CD4-positive, alpha-beta memory T cell (primary cell): ENCODE data around the gene PMF1. TPM values are rescaled to one million over a fixed set of nuclear protein-coding genes. Genes with fewer than 3 reads are reported as not detected.
A peak's percentile ranks its signal among the peaks of the same experiment; 100 is the strongest.
"Not testable (repeated sequence)": the region's sequence is repeated elsewhere in the genome, so short reads cannot be mapped to it uniquely, and the experiment has no call there.

ENCODE experiments used
- CTCF ChIA-PET: fragments of 350-600 bp; sonication (Branson Sonifier 250); formaldehyde crosslinking; loops from one replicate; lab custom pipeline; 2021; ENCODE audit warnings: inconsistent platforms; ENCODE audit not compliant: partially characterized antibody; lab: Charles Lee
- POLR2A ChIA-PET: fragments of 350-600 bp; sonication (Branson Sonifier 250); formaldehyde crosslinking; loops from one replicate; lab custom pipeline; 2021; ENCODE audit not compliant: partially characterized antibody; lab: Charles Lee
- DNase-seq, 5 donors: peaks; one replicate each; pipeline versions ENCODE4 v3.0.0 to v3.0.0-alpha.2; 2020 to 2022; ENCODE audit warnings: mixed read lengths in 1 of 5
- H3K27ac ChIP-seq: one replicate; pipeline ENCODE4 v1.7.0; 2013; ENCODE audit warnings: low read depth, low read length
- H3K27me3 ChIP-seq: 2 replicates; pipeline ENCODE4 v1.7.0; 2013; ENCODE audit warnings: mild to moderate bottlenecking, low read length, moderate library complexity; ENCODE audit not compliant: insufficient read depth
- H3K36me3 ChIP-seq: 2 replicates; pipeline ENCODE4 v1.7.0; 2013; ENCODE audit warnings: mild to moderate bottlenecking, low read length, moderate library complexity; ENCODE audit not compliant: insufficient read depth
- H3K4me1 ChIP-seq: 2 replicates; pipeline ENCODE4 v1.7.0; 2013; ENCODE audit warnings: mild to moderate bottlenecking, low read length, moderate library complexity; ENCODE audit not compliant: insufficient read depth
- H3K4me3 ChIP-seq, 2 donors: one replicate each; pipeline ENCODE4 v1.7.0; 2013; ENCODE audit warnings: low read length in 2 of 2, mild to moderate bottlenecking in 1 of 2
- H3K9me3 ChIP-seq, 2 donors: one replicate each; pipeline ENCODE4 v1.7.0; 2013; ENCODE audit warnings: low read length in 2 of 2, control low read depth in 1 of 2; ENCODE audit not compliant: control insufficient read depth in 1 of 2
- H3K27ac Mint-ChIP-seq, 7 donors: one replicate each; pipeline ENCODE4 v1.8.0; 2020 to 2021; ENCODE audit warnings: mixed read lengths in 7 of 7, mild to moderate bottlenecking in 6 of 7, inconsistent platforms in 3 of 7, moderate library complexity in 3 of 7
- H3K27me3 Mint-ChIP-seq, 2 donors: one replicate each; pipeline ENCODE4 v1.8.0; 2020 to 2021; ENCODE audit warnings: mixed read lengths in 2 of 2
- H3K36me3 Mint-ChIP-seq, 2 donors: one replicate each; pipeline ENCODE4 v1.8.0; 2020 to 2021; ENCODE audit warnings: mixed read lengths in 2 of 2, inconsistent platforms in 1 of 2, mild to moderate bottlenecking in 1 of 2
- H3K4me1 Mint-ChIP-seq, 4 donors: one replicate each; pipeline ENCODE4 v1.8.0; 2020 to 2021; ENCODE audit warnings: mixed read lengths in 4 of 4, mild to moderate bottlenecking in 1 of 4
- H3K4me3 Mint-ChIP-seq, 8 donors: one replicate each; pipeline ENCODE4 v1.8.0; 2020 to 2021; ENCODE audit warnings: mixed read lengths in 8 of 8, mild to moderate bottlenecking in 7 of 8, moderate library complexity in 6 of 8, inconsistent platforms in 3 of 8
- H3K9me3 Mint-ChIP-seq, 8 donors: one replicate each; pipeline ENCODE4 v1.8.0; 2020 to 2021; ENCODE audit warnings: mixed read lengths in 8 of 8, mild to moderate bottlenecking in 5 of 8, inconsistent platforms in 3 of 8, moderate library complexity in 1 of 8
- intact Hi-C: fragments of 100-400 bp; cut with micrococcal nuclease; formaldehyde crosslinking; loops from one replicate; pipeline ENCODE4 v1.15.1; 2023
- polyA plus RNA-seq, 2 donors: library from polyadenylated mRNA; unstranded; fragments of 300-500 nt; fragmentation: Illumina TruSeq; gene quantifications; one replicate each; pipeline ENCODE4 v1.2.3, GENCODE V29; 2021
- total RNA-seq, 2 experiments: library from RNA; stranded (reverse); gene quantifications; one replicate each; pipeline ENCODE4 v1.2.3, GENCODE V29; 2021

The PMF1 gene
- total and polyA plus RNA-seq, 4 experiments from 2014 or later: 39.0 to 106 (median 56.8) TPM

DNA sequence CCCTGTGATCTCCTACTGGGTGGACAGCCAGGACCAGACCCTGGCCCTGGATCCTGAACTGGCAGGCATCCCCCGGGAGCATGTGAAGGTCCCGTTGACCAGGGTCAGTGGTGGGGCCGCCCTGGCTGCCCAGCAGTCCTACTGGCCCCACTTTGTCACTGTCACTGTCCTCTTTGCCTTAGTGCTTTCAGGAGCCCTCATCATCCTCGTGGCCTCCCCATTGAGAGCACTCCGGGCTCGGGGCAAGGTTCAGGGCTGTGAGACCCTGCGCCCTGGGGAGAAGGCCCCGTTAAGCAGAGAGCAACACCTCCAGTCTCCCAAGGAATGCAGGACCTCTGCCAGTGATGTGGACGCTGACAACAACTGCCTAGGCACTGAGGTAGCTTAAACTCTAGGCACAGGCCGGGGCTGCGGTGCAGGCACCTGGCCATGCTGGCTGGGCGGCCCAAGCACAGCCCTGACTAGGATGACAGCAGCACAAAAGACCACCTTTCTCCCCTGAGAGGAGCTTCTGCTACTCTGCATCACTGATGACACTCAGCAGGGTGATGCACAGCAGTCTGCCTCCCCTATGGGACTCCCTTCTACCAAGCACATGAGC, 36.1 kb upstream of the PMF1 start:
- H3K27ac ChIP-seq: no peak overlapping the region
- POLR2A ChIA-PET: no interaction called here
- H3K36me3 ChIP-seq: no peaks in the 10 kb centered on the region
- CTCF ChIA-PET: no interaction called here
- H3K27me3 Mint-ChIP-seq: no peaks in the 10 kb centered on the region
- no peaks in the 10 kb centered on the region for H3K27me3 ChIP-seq
- no peaks in the 10 kb centered on the region for H3K36me3 Mint-ChIP-seq
- H3K9me3 Mint-ChIP-seq: no peaks in the 10 kb centered on the region
- no peak overlapping the region for H3K27ac Mint-ChIP-seq
- intact Hi-C loops: no loop called here
- H3K4me1 Mint-ChIP-seq: peaks cover 6 to 12% (median 7%) of the 10 kb centered on the region in 4 donors
- no peak overlapping the region for H3K4me3 Mint-ChIP-seq
- H3K4me3 ChIP-seq: no peak overlapping the region
- peaks cover 13% of the 10 kb centered on the region for H3K4me1 ChIP-seq
- H3K9me3 ChIP-seq: no peaks in the 10 kb centered on the region
- no peak for DNase-seq

DNA sequence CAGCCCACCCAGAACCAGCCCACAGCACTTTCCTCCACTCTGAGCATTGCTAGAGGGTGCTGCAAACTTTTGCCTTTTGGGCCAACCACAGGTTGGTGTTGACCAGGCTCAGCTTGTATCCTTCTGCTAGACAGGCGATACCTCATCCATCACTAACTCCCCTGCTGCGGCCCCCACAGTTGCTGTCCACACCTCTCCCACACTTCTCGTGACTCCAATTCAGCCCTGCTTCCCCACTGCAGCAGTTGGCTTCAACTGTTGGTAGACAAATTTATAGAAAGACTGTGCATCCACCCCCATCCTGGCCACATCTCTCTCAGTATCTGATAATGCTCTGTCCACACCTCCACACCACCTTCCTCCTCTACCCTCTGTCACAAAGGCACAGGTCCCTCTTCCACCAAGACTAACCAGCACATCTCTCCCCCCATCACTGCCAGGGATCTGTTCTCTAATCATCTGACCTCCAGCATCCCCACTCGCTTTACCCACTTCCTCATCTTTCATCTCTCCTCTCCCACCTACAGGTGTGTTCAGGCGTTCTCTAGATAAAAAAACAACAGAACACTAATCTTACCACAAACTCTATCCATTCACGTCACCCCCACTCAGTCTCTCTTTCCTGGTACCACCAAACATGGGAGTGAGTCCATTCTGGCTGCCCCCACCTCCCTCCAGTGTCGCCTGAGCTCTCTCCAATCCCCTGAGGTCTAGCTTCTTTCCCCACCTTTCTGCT, 34.7 kb upstream of the PMF1 start:
- CTCF ChIA-PET: interaction anchor here (0.6 kb wide), 1 partner anchor 47 kb away, joined by 4 read pairs; no protein-coding TSS in a partner anchor
- H3K4me1 Mint-ChIP-seq: peaks cover 6 to 12% (median 7%) of the 10 kb centered on the region in 4 donors
- peak overlapping the region in 5 of 8 donors; percentile 5 to 26 (median 13) for H3K4me3 Mint-ChIP-seq
- Histone ChIP-seq H3K4me1 (peaks cover 13% of the 10 kb centered on the region), H3K9me3 (no peaks in the 10 kb centered on the region), H3K27ac (no peak overlapping the region), H3K4me3 (no peak overlapping the region), H3K27me3 (no peaks in the 10 kb centered on the region), H3K36me3 (no peaks in the 10 kb centered on the region)
- peak in 3 of 5 donors; percentile 23 to 38 (median 29) for DNase-seq
- POLR2A ChIA-PET: no interaction called here
- H3K27ac Mint-ChIP-seq: peak overlapping the region in 5 of 7 donors; percentile 17 to 52 (median 28)
- H3K36me3 Mint-ChIP-seq: no peaks in the 10 kb centered on the region
- intact Hi-C loops: loop anchor here (1.0 kb wide), 1 partner anchor 22 kb away; no protein-coding TSS in a partner anchor
- H3K9me3 Mint-ChIP-seq: no peaks in the 10 kb centered on the region
- no peaks in the 10 kb centered on the region for H3K27me3 Mint-ChIP-seq

DNA sequence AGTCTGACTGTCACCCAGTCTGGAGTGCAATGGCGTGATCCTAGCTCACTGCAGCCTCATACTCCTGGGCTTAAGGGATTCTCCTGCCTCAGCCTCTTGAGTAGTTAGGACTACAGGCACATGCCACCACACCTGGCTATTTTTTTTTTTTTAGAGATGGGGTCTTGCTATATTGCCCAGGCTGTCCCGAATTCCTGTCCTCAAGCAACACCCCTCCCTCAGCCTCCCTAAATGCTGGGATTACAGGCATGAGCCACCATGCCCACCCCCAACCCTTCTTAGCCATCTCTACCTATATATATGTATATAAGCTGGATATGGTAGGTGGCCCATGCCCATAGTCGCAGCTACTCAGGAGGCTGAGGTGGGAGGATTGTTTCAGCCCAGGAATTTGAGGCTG, 32.3 kb upstream of the PMF1 start:
- CTCF ChIA-PET: no interaction called here
- intact Hi-C loops: no loop called here
- H3K4me1 Mint-ChIP-seq: peaks cover 6 to 8% (median 7%) of the 10 kb centered on the region in 4 donors
- no peaks in the 10 kb centered on the region for H3K36me3 ChIP-seq
- POLR2A ChIA-PET: no interaction called here
- no peak overlapping the region for H3K27ac Mint-ChIP-seq
- H3K4me3 Mint-ChIP-seq: no peak overlapping the region
- H3K4me1 ChIP-seq: peaks cover 13% of the 10 kb centered on the region
- H3K36me3 Mint-ChIP-seq: no peaks in the 10 kb centered on the region
- no peaks in the 10 kb centered on the region for H3K27me3 Mint-ChIP-seq
- H3K9me3 Mint-ChIP-seq: peaks cover 0 to 1% (median 0%) of the 10 kb centered on the region in 8 donors
- no peak overlapping the region for H3K27ac ChIP-seq
- no peak for DNase-seq
- no peaks in the 10 kb centered on the region for H3K9me3 ChIP-seq
- no peak overlapping the region for H3K4me3 ChIP-seq
- no peaks in the 10 kb centered on the region for H3K27me3 ChIP-seq

DNA sequence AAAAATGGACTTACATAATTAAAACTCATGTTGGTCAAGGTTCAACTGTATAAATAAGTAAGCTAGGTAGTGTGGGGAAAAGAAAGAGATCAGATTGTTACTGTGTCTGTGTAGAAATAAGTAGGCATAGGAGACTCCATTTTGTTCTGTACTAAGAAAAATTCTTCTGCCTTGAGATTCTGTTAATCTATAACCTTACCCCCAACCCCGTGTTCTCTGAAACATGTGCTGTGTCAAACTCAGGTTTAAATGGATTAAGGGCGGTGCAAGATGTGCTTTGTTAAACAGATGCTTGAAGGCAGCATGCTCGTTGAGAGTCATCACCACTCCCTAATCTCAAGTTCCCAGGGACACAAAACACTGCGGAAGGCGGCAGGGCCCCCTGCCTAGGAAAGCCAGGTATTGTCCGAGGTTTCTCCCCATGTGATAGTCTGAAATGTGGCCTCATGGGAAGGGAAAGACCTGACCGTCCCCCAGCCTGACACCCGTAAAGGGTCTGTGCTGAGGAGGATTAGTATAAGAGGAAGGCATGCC, 31.3 kb upstream of the PMF1 start:
- not testable (repeated sequence) for H3K27me3 ChIP-seq, H3K27ac ChIP-seq

DNA sequence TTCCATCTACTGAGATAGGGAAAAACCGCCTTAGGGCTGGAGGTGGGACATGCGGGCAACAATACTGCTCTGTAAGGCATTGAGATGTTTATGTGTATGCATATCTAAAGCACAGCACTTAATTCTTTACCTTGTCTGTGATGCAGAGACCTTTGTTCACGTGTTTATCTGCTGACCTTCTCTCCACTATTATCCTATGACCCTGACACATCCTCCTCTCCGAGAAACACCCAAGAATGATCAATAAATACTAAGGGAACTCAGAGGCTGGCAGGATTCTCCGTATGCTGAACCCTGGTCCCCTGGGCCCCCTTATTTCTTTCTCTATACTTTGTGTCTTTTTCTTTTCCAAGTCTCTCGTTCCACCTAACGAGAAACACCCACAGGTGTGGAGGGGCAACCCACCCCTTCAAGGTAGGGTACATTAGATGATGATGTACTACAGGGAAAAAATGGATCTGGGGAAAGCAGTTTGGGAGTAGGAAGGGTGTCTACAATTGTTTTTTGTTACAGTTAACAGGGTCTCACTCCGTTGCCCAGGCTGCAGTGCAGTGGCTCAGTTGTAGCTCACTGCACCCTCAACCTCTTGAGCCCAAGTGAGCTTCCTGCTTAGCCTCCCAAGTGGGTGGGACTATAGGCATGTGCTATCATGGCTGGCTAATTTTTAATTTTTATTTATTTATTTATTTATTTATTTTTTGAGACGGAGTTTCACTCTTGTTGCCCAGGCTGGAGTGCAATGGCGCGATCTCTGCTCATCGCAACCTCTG, 30.6 kb upstream of the PMF1 start:
- H3K36me3 ChIP-seq, H3K36me3 Mint-ChIP-seq, H3K27me3 ChIP-seq, POLR2A ChIA-PET, H3K4me1 Mint-ChIP-seq, H3K27me3 Mint-ChIP-seq, CTCF ChIA-PET, intact Hi-C loops, H3K27ac Mint-ChIP-seq, H3K27ac ChIP-seq, H3K4me3 ChIP-seq, DNase-seq, H3K9me3 ChIP-seq: not testable (repeated sequence)
- Mint-ChIP-seq H3K4me3 (peak overlapping the region in 1 of 8 donors; percentile 42), H3K9me3 (peaks cover 0 to 12% (median 3%) of the 10 kb centered on the region in 8 donors)
- peaks cover 13% of the 10 kb centered on the region for H3K4me1 ChIP-seq

More for the DNA sequence above, 31.3 kb upstream of the PMF1 start:
- H3K4me1 Mint-ChIP-seq, POLR2A ChIA-PET, H3K27ac Mint-ChIP-seq, H3K4me3 Mint-ChIP-seq, H3K27me3 Mint-ChIP-seq, H3K9me3 ChIP-seq, H3K36me3 Mint-ChIP-seq, H3K36me3 ChIP-seq, CTCF ChIA-PET, H3K9me3 Mint-ChIP-seq, H3K4me3 ChIP-seq, DNase-seq, intact Hi-C loops: not testable (repeated sequence)
- H3K4me1 ChIP-seq: peaks cover 13% of the 10 kb centered on the region

DNA sequence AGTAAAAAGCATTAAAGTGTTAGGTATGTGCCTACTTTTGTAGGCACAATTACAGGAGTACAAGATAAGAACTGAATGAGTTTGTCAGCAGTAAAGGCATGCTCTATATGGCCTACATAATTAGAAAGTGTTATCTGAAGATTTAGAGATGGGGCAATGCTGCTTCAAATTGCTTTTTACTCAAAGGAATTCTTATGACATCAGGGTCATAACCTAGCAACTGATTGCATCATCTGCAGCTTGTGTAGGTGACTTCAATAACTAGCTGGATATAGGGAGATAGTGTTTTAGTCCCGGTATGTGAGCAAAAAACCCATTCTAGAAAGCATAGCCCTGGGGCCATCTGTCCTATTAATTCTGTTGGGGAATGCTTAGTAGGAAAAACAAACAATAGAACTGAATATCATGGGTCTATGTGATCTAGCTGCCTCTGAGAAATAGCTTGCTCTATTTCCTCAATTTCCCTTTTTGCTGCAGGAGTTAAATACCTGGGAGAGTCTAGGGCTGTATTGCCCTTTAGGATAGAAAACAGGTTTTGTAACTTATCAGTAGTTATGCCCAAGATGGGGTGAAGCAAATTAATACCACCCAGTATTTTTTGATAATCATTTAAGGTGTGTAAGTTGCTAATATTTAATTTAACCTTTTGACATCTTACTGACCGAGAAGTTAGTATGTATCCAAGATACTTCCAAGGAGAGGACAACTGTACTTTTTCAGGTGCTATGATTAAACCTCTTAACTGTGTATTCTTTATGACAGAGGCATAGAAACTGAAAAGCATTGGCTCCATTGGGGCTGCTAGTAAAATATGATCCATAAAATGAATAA, 26.2 kb upstream of the PMF1 start:
- H3K27ac Mint-ChIP-seq, H3K27me3 Mint-ChIP-seq, intact Hi-C loops: not testable (repeated sequence)

More for the DNA sequence above, 26.2 kb upstream of the PMF1 start:
- peaks cover 0 to 12% (median 4%) of the 10 kb centered on the region in 8 donors for H3K9me3 Mint-ChIP-seq
- H3K36me3 Mint-ChIP-seq, H3K4me3 ChIP-seq, POLR2A ChIA-PET, H3K9me3 ChIP-seq, H3K36me3 ChIP-seq, H3K27me3 ChIP-seq, H3K4me1 ChIP-seq, DNase-seq, H3K27ac ChIP-seq, H3K4me3 Mint-ChIP-seq, H3K4me1 Mint-ChIP-seq, CTCF ChIA-PET: not testable (repeated sequence)
